GM23338 (cell line): ENCODE data around the gene RIBC2.

Experiments used
- CREB1 ChIP-seq: fragments of 250-450 bp; sonication (Bioruptor Pico); IDR thresholded peaks from 2 replicates; pipeline ENCODE4 v1.5.0; 2020; ENCODE audit warnings: low read depth, mild to moderate bottlenecking, moderate library complexity
- POLR2AphosphoS5 ChIP-seq: IDR thresholded peaks from 2 replicates; pipeline ENCODE4 v1.6.1; 2016; ENCODE audit warnings: antibody characterized with exemption, low read depth
- STAT1 ChIP-seq: IDR thresholded peaks from one replicate; pipeline ENCODE4 v1.6.1; 2016; ENCODE audit warnings: antibody characterized with exemption; ENCODE audit not compliant: unreplicated experiment
- TF ChIP-seq, protein P1 (sequence below), 2 experiments: fragments of 200-600 bp in 1 of 2; sonication (generic) in 1 of 2; conservative IDR thresholded peaks; 2 replicates each; pipeline versions ENCODE4 v1.5.1 to v1.6.1; 2016 to 2017; ENCODE audit warnings: antibody characterized with exemption in 2 of 2, low read depth in 2 of 2, mild to moderate bottlenecking in 2 of 2, moderate library complexity in 1 of 2
- TF ChIP-seq, protein P2 (sequence below): IDR thresholded peaks from one replicate; pipeline ENCODE4 v1.6.1; 2018; ENCODE audit warnings: antibody characterized with exemption; ENCODE audit not compliant: unreplicated experiment

DNA sequence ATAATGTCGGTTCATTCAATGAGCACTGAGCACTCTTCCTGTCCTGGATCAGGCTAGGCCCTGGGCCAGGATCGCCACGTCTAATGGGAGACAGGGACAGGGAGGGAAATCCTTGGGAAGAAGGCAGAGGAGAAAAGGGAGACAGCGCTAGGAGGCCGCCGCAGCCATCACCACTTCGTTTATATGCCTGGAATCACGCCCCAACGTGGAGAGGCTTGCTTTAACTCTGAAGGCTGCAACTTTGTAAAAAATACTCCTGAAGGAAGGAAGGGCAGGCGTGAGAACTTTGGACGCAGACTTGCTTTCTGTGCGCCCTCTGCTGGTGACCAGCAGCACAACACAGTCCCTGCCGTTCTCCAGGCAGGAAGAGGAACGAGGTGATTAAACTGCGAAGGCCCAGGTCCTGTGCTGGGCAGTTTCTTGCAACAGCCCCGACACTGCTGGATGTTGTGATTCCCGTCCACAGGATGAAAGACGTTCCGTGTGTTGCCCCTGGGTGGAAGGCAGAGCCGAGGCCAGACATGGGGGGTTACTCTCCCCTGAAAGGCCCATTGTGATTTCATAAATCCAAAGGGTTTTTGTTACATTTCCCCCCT is 22.1 kb downstream of the RIBC2 start:
- TF ChIP-seq, protein P1, sequence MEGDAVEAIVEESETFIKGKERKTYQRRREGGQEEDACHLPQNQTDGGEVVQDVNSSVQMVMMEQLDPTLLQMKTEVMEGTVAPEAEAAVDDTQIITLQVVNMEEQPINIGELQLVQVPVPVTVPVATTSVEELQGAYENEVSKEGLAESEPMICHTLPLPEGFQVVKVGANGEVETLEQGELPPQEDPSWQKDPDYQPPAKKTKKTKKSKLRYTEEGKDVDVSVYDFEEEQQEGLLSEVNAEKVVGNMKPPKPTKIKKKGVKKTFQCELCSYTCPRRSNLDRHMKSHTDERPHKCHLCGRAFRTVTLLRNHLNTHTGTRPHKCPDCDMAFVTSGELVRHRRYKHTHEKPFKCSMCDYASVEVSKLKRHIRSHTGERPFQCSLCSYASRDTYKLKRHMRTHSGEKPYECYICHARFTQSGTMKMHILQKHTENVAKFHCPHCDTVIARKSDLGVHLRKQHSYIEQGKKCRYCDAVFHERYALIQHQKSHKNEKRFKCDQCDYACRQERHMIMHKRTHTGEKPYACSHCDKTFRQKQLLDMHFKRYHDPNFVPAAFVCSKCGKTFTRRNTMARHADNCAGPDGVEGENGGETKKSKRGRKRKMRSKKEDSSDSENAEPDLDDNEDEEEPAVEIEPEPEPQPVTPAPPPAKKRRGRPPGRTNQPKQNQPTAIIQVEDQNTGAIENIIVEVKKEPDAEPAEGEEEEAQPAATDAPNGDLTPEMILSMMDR (conservative IDR thresholded peaks at IDR 0.05; ENCODE audit: low read depth in 2 of 2), result peak; percentile 92 to 97
- TF ChIP-seq CREB1 (no peak), STAT1 (no peak), POLR2AphosphoS5 (no peak)
- TF ChIP-seq, protein P2, sequence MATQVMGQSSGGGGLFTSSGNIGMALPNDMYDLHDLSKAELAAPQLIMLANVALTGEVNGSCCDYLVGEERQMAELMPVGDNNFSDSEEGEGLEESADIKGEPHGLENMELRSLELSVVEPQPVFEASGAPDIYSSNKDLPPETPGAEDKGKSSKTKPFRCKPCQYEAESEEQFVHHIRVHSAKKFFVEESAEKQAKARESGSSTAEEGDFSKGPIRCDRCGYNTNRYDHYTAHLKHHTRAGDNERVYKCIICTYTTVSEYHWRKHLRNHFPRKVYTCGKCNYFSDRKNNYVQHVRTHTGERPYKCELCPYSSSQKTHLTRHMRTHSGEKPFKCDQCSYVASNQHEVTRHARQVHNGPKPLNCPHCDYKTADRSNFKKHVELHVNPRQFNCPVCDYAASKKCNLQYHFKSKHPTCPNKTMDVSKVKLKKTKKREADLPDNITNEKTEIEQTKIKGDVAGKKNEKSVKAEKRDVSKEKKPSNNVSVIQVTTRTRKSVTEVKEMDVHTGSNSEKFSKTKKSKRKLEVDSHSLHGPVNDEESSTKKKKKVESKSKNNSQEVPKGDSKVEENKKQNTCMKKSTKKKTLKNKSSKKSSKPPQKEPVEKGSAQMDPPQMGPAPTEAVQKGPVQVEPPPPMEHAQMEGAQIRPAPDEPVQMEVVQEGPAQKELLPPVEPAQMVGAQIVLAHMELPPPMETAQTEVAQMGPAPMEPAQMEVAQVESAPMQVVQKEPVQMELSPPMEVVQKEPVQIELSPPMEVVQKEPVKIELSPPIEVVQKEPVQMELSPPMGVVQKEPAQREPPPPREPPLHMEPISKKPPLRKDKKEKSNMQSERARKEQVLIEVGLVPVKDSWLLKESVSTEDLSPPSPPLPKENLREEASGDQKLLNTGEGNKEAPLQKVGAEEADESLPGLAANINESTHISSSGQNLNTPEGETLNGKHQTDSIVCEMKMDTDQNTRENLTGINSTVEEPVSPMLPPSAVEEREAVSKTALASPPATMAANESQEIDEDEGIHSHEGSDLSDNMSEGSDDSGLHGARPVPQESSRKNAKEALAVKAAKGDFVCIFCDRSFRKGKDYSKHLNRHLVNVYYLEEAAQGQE, result no peak
